C4-2B (cell line): ENCODE measurements around the gene SIK2.

Experiments
- H3K27ac ChIP-seq: fragments of 450-650 bp; 2 replicates; pipeline ENCODE4 v1.5.1; 2017
- CTCF ChIP-seq: fragments of 450-650 bp; conservative IDR thresholded peaks from 2 replicates; pipeline ENCODE4 v1.5.1; 2017; ENCODE audit warnings: mild to moderate bottlenecking
- ZFX ChIP-seq: fragments of 450-650 bp; IDR thresholded peaks from 2 replicates; pipeline ENCODE4 v1.6.1; 2017

SIK2 gene

GRCh38 chr11:111749646-111750045 is 147.4 kb downstream of the SIK2 start:
- TF ChIP-seq CTCF = no peak
- peak overlapping the region; percentile 73; the same call in 1 of the 2 replicates for H3K27ac ChIP-seq

DNA sequence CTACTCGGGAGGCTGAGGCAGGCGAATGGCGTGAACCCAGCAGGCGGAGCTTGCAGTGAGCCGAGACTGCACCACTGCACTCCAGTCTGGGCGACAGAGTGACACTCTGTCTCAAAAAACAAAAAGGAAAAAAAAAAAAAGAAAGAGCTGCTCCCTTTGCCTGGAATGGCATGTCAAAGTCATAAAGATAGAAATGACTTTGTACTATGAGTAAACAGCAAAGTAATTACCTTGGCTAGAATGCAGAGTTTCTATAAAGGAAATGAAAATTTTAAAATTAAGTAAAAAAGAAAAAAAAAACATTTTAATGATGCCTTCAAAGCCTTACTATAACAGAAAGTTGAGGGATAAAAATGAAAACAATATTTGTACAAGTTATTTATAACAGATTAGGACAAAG is 153.8 kb downstream of the SIK2 start:
- TF ChIP-seq CTCF (no peak), ZFX (no peak)

GRCh38 chr11:111759376-111759775 is 157.1 kb downstream of the SIK2 start:
- H3K27ac ChIP-seq = no peak overlapping the region
- TF ChIP-seq ZFX = no peak
- TF ChIP-seq CTCF = no peak

More for the DNA sequence above, 153.8 kb downstream of the SIK2 start:
- no peak overlapping the region for H3K27ac ChIP-seq

GRCh38 chr11:111759778-111760407 is 157.6 kb downstream of the SIK2 start:
- H3K27ac ChIP-seq = no peak overlapping the region
- TF ChIP-seq ZFX = no peak
- TF ChIP-seq CTCF = no peak

DNA sequence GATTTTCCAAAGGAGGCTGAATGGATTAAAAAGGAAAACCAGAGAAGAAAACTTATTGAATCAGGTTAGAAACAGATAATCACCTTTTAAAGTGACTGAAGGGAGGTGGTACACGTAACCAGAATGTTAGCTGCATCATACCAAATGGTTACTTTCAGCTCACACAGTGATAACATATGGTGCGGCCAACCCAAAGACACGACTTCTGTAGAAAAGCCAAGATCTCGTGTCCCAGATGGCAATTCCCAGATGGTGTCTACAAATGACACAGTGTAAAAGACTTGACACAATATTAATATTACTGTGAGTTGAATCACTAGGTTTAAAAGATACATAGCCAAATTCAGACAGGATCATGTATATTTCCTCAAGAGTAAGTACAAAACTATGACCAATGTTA is 158.8 kb downstream of the SIK2 start:
- TF ChIP-seq CTCF (no peak), ZFX (no peak)

GRCh38 chr11:111762526-111762925 is 160.3 kb downstream of the SIK2 start:
- H3K27ac ChIP-seq = no peak overlapping the region
- no peak for TF ChIP-seq ZFX
- TF ChIP-seq CTCF = no peak

More for the DNA sequence above, 158.8 kb downstream of the SIK2 start:
- no peak overlapping the region for H3K27ac ChIP-seq

- TF ChIP-seq CTCF = no peak
- no peak for TF ChIP-seq ZFX
- H3K27ac ChIP-seq = no peak overlapping the region
Measured at GRCh38 chr11:111762981-111763643, 160.9 kb downstream of the SIK2 start.
